HG03064 (cell line): ENCODE results near the gene DMGDH.

Source experiments
- ATAC-seq: cut with Tn5 transposase; IDR thresholded peaks from one replicate; pipeline ENCODE4 v1.9.1; 2021; ENCODE audit warnings: low read depth; ENCODE audit not compliant: unreplicated experiment

DMGDH gene

DNA sequence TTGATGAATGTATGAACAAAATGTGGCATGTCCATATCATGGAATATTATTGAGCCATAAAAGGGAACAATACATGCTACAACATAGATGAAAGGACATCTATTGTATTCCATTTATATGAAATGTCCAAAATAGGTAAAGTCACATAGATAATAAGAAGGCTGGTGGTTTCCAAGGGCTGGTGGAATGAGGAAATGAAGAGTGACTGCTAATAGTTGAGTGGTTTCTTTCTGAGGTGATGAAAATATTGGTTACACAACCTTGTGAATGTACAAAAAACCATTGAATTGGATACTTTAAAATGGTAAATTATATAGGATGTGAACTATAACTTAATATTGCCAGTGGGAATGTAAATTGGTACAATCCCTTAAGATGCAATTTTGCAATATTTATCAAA lies 89.6 kb downstream of the DMGDH start:
- no peak for ATAC-seq

DNA sequence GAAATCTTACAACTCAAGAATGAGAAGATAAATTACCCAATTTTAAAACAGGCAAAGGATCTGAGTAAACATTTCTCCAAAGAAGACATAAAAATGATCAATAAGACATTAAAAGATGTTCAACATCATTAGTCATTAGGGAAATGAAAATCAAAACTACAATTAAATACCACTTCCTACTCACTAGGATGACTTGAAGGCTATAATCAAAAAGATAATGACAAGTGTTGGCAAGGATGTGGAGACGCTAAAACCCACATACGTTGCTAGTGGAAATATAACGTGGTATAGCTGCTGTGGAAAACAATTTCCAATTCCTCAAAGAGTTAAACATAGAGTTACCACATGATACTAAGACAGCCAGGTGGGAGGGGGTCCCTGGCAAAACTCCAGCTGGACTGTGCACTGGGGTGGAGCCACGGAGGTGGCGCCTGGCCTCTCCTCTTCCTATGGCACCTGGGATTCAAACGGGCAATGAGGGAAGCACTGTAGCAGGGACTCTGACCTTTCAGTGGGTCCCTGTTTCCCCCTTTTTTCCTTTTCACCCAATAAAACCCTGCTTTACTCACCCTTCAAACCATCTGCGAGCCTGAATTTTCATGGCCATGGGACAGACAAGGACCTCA lies 90.2 kb downstream of the DMGDH start:
- ATAC-seq = no peak

DNA sequence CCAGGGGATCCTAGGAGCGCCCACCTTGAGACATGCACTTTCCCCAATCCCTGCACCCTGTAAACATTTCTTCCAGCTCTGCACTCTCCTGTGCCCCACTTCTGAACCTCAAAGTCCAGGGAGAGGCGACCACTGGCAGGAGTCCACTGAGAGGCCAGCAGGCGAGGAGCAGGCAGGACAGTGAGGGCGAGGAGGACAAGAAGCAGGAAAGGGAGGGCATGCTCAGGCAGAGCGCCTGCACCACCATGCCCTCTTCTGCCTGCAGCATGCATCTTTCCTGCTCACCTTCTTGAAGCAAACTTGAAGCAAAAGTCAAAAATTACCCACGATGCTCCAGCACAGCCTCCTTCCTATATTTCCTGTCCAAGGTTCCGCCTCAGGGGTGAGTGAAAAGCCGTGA lies 94.4 kb downstream of the DMGDH start:
- no peak for ATAC-seq

DNA sequence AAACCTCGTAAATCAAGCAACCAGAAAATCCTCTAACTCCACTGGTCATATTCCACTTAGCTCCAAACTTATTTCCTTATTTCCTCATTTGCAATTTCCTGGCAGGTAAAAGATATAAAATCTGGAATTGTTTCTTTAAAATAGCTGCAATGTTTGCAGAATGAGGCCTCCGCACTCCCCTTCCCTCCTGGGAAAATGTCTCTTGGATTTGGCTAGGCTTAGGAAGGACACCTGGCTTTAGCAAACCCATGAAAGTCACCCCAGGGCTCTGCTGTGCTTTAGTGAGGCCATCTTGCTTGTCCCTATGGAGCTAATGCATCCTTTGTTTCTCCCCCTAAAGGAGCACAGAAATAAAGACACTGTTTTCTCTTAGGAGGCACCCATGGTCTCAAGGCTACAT lies 94.9 kb downstream of the DMGDH start:
- ATAC-seq = no peak

DNA sequence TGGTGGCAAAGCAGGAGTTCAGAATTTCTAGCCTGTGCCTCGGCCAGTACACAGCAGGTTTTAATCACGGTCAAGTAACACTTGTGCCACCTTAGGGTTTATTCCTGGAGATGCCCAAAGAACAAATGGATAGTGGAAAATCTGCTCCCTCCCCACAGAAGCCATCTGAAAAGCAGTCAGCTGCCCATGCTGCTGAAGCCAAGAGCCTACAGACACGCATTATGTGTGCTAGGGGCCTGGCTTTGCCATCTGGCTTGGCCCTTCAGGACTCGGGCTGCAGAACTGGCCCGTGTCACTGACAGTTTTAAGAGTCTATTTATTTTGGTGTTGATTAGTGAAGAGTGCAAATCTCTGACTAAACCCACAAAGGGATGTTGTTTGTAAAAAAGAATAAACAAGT lies 95.5 kb downstream of the DMGDH start:
- no peak for ATAC-seq

DNA sequence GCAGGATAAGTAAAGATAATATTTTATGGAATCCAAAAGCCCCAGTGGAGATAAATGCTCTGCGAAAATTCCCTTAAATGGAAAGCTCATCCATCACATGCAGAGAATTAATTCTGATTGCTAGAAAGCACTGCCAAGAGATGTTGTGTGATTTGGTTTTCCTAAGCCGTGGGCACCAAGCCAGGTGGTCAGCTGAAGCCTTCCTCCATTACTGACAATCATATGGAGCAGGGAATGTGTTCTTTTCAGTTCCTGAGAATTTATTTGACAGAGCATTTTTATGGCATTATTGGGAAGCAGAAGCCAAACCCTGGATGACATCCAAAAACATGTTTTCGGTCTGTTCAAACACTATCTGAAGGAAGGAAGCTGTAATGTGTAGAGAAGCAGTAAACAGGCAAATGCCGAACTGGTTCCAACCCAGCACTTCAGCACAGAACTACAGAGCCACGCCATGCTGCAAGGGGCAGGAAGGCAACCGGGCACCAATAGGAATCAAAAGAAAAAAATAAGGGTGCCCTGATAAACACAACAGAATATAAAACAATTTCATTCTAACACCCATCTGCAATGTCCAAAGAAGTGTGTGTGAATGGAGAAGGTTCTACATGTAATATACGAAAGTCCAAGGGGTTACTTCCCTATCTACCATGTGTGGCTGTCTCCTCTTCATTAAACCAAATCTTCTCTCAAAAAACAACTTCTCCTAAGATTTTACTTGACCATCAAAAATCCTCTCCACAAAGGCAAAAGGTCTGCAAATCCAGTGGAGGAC lies 96.6 kb downstream of the DMGDH start:
- ATAC-seq = no peak

DNA sequence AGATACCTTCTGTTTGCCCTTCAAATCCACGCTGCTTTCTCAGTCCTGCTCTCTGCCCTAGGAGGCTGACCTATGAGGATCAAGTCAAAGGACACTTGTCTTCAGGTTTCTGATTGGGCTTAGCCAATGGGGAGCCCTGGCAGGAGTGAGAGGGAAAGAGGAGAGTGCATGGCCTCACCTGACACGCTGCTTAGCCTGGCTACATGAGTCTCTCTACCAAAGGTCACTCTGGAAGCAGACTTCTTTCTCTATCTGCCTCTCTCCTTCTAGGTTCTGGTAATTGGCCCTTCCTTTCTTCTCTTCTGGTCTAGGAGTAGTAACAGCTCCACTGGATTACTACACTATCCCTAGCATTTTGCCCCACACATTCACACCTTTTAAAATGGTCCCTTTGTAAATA lies 97.5 kb downstream of the DMGDH start:
- ATAC-seq = no peak

DNA sequence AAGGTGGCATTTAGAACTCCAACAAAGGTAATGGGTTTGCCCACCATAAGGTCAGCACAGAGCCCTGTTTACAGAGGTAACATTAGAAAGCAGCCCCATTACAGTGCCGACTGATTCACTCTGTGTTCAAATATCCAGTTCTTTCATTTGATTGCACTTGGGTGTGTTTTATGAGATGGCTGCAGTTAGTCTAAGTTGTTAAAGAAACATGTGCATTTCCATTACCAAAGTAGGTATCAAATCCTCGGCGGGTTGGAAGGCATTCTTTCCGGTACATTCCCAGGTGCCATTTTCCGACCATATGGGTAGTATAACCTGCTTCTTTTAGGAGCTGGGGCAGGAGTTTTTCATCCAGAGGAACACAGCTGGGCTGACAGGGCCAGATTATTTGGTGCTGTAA lies 100.7 kb downstream of the DMGDH start:
- ATAC-seq = no peak

DNA sequence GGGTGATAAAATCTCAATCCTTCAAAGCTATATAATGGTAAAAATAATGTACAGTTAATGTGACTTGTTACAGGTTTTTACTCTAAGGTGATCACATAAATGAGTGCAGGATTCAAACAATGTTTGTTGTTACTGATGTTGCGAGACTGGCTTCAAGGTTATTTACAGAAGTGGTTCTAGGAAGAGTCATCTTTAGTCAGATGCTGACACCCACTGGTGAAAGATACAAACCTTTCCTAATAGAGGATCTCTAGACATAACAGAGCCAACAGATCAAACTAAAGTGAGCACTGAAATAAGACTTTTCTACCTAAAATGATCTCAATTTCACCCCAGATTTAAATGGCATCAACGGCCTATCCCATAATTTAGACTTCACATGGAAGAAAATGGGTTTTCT lies 104.6 kb downstream of the DMGDH start:
- ATAC-seq = no peak

DNA sequence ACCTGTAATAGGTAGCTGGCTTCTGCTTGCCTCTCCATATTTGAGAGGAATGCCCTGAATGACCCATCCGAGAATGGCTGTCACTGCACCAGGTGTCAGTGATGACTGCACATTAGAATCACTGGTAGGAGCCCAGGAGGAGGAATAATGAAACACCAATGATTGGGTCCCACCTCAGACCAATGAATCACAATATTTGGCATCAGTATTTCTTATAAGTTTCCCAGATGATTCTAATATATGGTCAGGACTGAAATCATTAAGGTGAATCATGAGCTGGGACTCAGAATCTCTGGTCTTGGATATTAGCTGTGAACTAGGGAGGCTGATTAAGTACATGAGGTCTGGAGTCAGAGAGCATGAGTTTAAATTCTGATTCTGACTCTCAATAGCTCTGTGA lies 107.7 kb downstream of the DMGDH start:
- ATAC-seq = no peak

DNA sequence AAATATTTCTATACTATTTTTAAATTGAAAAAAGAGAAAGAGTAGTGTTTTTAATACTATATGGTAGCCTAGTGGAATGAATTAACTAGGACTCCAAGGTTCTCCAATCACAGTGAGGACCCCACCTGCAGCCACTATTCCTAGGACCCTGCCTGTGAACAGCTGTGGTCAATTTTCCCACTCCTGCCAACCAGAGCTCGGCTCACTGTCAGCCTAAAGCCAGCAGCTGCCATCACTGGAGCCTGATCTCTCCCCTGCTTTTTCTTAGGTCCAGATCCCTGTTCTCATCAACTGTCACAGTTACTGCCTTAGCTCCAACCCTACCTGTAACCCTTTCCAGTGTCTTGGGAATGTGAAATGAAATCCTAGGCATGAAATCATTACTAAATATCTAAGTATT lies 109.7 kb downstream of the DMGDH start:
- no peak for ATAC-seq

DNA sequence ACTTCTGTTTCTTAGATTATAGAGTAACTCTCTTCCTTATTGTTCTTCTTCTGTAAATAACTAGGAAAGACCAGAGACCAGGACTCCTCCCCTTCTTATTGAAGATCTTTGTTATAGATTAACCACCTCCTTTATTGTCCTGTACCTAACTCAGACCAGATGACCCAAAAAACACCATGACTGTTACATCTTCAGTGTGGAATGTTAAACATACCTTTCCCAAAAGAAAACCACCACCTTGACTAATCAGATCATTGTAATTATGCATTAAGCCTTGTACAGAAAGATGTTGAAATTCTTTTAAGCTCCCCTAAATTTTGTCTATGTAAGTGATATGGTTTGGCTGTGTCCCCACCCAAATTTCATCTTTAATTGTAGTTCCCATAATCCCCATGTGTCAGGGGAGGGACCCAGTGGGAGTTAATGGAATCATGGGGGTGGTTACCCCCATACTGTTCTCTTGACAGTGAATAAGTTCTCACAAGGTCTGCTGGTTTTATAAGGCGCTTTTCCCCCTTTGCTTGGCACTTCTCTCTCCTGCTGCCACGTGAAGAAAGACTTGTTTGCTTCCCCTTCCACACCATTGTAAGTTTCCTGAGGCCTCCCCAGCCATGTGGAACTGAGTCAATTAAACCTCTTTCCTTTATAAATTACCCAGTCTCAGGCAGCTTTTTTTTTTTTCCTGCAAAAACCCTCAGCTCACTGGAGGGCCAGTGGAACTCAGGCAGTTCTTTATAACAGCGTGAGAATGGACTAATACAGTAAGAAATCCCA lies 110.6 kb downstream of the DMGDH start:
- no peak for ATAC-seq

DNA sequence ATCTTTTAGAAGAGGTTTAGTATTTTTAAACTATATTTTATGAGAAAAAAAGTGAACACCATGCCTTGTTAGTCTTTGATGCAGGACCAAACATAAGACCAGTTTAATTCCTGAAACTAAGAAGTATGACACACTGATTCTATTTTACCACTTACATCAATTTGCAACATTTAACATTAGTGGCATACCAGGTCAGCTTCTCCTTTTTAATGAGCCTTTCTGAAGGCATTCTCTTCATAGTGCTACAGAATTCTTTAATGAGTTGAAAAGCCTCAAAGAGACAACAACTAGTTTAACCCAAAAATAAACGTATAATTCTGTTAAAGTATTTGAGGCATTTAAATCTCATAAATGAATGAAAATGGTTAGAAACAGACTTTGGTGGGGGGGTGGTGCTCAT lies 112.6 kb downstream of the DMGDH start:
- no peak for ATAC-seq

DNA sequence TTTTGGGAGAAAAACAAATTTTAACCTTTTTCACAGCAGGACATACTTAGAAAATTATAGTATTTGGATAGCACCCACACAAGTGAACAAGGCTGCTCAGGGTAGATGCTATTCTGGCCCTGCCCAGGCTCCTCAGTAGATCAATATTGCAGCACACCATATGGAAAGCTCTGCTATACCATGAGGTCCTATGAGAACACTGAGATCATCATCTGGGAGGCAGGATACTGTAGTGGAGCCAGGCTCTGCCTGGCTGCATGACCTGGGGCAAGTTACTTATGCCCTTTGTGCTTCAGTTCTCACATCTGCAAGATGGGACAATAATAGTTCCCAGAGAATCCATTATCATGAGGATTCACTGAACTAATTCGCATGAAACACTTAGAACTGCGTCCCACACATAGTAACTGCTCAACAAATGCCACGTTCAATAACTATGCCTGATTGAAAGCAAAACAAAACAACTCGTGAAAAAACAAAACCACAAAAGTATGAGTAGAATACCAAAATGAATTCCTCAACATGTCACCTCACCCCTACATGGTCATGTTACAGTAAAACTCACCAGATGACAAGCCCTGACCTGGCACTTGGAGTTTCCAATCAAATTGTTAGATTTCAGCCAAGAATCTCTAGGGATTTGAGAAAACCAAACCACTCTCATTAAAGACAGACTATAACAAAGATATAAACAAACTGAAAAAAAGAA lies 116.2 kb downstream of the DMGDH start:
- ATAC-seq = no peak
